ENCODE data around the gene SRC.

DNA sequence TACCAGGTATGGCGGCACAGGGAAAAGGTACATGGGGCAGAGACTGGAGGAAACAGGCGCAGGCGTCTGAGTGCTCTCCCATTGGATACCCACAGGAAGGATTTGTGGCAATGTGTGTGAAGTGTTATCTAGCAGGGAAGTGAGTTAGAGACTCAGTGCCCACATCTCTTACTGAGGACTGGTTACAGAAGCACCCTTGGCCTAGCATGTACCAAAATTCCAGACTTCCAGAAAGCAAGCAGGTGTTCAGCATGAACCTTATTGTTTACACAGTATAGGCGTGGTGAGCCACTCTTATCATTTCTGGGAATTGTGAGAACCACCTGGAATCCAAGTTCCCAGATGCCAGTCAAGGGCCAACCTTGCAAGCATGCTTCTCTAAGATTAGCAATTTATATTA lies 42.3 kb upstream of the SRC start:
- TF ChIP-seq CTCF (IDR thresholded peaks at IDR 0.05; ENCODE audit: control extremely low read depth in 1 of 3, insufficient read depth in 1 of 3, low read depth in 1 of 3, low read length in 3 of 3) (no peak), POLR2AphosphoS5 (IDR thresholded peaks at IDR 0.05; ENCODE audit: low read depth, low read length) (no peak), CHD1 (IDR thresholded peaks at IDR 0.05; ENCODE audit: low read depth, low read length) (no peak), NANOG (IDR thresholded peaks at IDR 0.05; ENCODE audit: insufficient read depth, low read depth, low read length, poor library complexity, severe bottlenecking) (no peak), EZH2 (IDR thresholded peaks at IDR 0.05; ENCODE audit: low read depth, low read length, severe bottlenecking) (no peak), TEAD4 (IDR thresholded peaks at IDR 0.05; ENCODE audit: low read depth, low read length) (no peak), CEBPB (IDR thresholded peaks at IDR 0.05; ENCODE audit: low read depth, low read length) (no peak), BRCA1 (IDR thresholded peaks at IDR 0.05; ENCODE audit: low read depth, low read length) (no peak), RXRA (IDR thresholded peaks at IDR 0.05; ENCODE audit: insufficient read depth, low read depth, low read length) (no peak), TAF1 (IDR thresholded peaks at IDR 0.05; ENCODE audit: low read depth, low read length) (no peak)

Measured in H1 (cell line).